Astrocyte (in vitro differentiated cells and primary cell): ENCODE results near the gene NUTF2. TPM values are rescaled to one million over a fixed set of nuclear protein-coding genes. Genes with fewer than 3 reads are reported as not detected.
"Not testable (repeated sequence)": the region's sequence is repeated elsewhere in the genome, so short reads cannot be mapped to it uniquely, and the experiment has no call there.

ENCODE experiments used
- DNase-seq: peaks from one replicate; pipeline ENCODE4 v3.0.0-alpha.2; 2010; ENCODE audit warnings: low read depth
- FAIRE-seq: peaks from 2 replicates; lab custom pipeline; 2011; peaks lifted over from hg19 to GRCh38; lab: Jason Lieb, UNC
- H2AFZ ChIP-seq: 2 replicates; pipeline ENCODE4 v1.6.0; 2012; ENCODE audit warnings: low read depth, low read length, inconsistent platforms
- H3K27ac ChIP-seq: 2 replicates; pipeline ENCODE4 v1.5.1; 2011; ENCODE audit warnings: low read depth, low read length, inconsistent platforms
- H3K27me3 ChIP-seq: 2 replicates; pipeline ENCODE4 v1.6.0; 2011; ENCODE audit warnings: low read length, inconsistent platforms; ENCODE audit not compliant: insufficient read depth
- H3K36me3 ChIP-seq: 2 replicates; pipeline ENCODE4 v1.5.1; 2011; ENCODE audit warnings: low read length, inconsistent platforms; ENCODE audit not compliant: insufficient read depth
- H3K4me1 ChIP-seq: 2 replicates; pipeline ENCODE4 v1.5.1; 2011; ENCODE audit warnings: low read length, inconsistent platforms; ENCODE audit not compliant: insufficient read depth
- H3K4me2 ChIP-seq: 2 replicates; pipeline ENCODE4 v1.6.0; 2012; ENCODE audit warnings: low read length, inconsistent platforms
- H3K4me3 ChIP-seq: 2 replicates; pipeline ENCODE4 v1.5.1; 2011; ENCODE audit warnings: low read depth, mild to moderate bottlenecking, low read length, inconsistent platforms; ENCODE audit not compliant: insufficient read depth
- H3K79me2 ChIP-seq: 2 replicates; pipeline ENCODE4 v1.6.0; 2012; ENCODE audit warnings: mild to moderate bottlenecking, low read length, inconsistent platforms; ENCODE audit not compliant: insufficient read depth
- H3K9ac ChIP-seq: 2 replicates; pipeline ENCODE4 v1.6.0; 2012; ENCODE audit warnings: mild to moderate bottlenecking, low read length, inconsistent platforms
- H3K9me3 ChIP-seq: 2 replicates; pipeline ENCODE4 v1.5.1; 2012; ENCODE audit warnings: low read depth, mild to moderate bottlenecking, low read length, inconsistent platforms; ENCODE audit not compliant: insufficient read depth
- H4K20me1 ChIP-seq: 2 replicates; pipeline ENCODE4 v1.6.0; 2012; ENCODE audit warnings: low read length, inconsistent platforms; ENCODE audit not compliant: insufficient read depth
- H3K27ac Mint-ChIP-seq: one replicate; pipeline ENCODE4 v1.8.0; 2021; ENCODE audit warnings: mild to moderate bottlenecking, mixed read lengths; ENCODE audit not compliant: unreplicated experiment
- H3K27me3 Mint-ChIP-seq: one replicate; pipeline ENCODE4 v1.8.0; 2021; ENCODE audit warnings: low read depth, mixed read lengths; ENCODE audit not compliant: unreplicated experiment
- H3K36me3 Mint-ChIP-seq: one replicate; pipeline ENCODE4 v1.8.0; 2021; ENCODE audit warnings: low read depth, mixed read lengths; ENCODE audit not compliant: unreplicated experiment
- H3K4me1 Mint-ChIP-seq: one replicate; pipeline ENCODE4 v1.8.0; 2021; ENCODE audit warnings: low read depth, mixed read lengths; ENCODE audit not compliant: unreplicated experiment
- H3K4me3 Mint-ChIP-seq: one replicate; pipeline ENCODE4 v1.8.0; 2021; ENCODE audit warnings: mild to moderate bottlenecking, moderate library complexity, mixed read lengths; ENCODE audit not compliant: unreplicated experiment
- H3K9me3 Mint-ChIP-seq: one replicate; pipeline ENCODE4 v1.8.0; 2021; ENCODE audit warnings: mild to moderate bottlenecking, mixed read lengths; ENCODE audit not compliant: unreplicated experiment
- EZH2 ChIP-seq: IDR thresholded peaks from 2 replicates; pipeline ENCODE4 v1.6.1; 2012; ENCODE audit warnings: mild to moderate bottlenecking, low read length, inconsistent platforms; ENCODE audit not compliant: insufficient read depth
- total RNA-seq: library from RNA; stranded (reverse); gene quantifications from 2 replicates; pipeline ENCODE4 v1.2.1, GENCODE V29; 2021
- TF ChIP-seq, protein P1 (sequence below): IDR thresholded peaks from 2 replicates; pipeline ENCODE4 v1.5.1; 2011; ENCODE audit warnings: low read depth, mild to moderate bottlenecking, inconsistent platforms, low read length, moderate library complexity; ENCODE audit not compliant: insufficient read depth

Gene NUTF2
- total RNA-seq, 1 donor from 2014 or later = 224 TPM

DNA sequence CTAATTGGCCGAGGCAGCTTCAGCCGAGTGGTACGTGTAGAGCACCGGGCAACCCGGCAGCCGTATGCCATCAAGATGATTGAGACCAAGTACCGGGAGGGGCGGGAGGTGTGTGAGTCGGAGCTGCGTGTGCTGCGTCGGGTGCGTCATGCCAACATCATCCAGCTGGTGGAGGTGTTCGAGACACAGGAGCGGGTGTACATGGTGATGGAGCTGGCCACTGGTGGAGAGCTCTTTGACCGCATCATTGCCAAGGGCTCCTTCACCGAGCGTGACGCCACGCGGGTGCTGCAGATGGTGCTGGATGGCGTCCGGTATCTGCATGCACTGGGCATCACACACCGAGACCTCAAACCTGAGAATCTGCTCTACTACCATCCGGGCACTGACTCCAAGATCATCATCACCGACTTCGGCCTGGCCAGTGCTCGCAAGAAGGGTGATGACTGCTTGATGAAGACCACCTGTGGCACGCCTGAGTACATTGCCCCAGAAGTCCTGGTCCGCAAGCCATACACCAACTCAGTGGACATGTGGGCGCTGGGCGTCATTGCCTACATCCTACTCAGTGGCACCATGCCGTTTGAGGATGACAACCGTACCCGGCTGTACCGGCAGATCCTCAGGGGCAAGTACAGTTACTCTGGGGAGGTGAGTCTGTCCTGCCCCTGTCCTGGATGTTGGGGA is 62.5 kb downstream of the NUTF2 start:
- Histone ChIP-seq H3K27me3 (no peaks in the 10 kb centered on the region), H3K36me3 (no peaks in the 10 kb centered on the region), H3K9me3 (no peaks in the 10 kb centered on the region), H3K79me2 (peaks cover 3% of the 10 kb centered on the region), H3K4me2 (no peak overlapping the region), H3K9ac (no peak overlapping the region), H2AFZ (no peak overlapping the region), H3K4me1 (no peaks in the 10 kb centered on the region), H3K27ac (no peak overlapping the region), H3K4me3 (no peak overlapping the region), H4K20me1 (peaks cover 20% of the 10 kb centered on the region)
- Mint-ChIP-seq H3K4me1 (peaks cover 7% of the 10 kb centered on the region), H3K27ac (no peak overlapping the region), H3K9me3 (no peaks in the 10 kb centered on the region), H3K36me3 (peaks cover 19% of the 10 kb centered on the region), H3K4me3 (no peak overlapping the region), H3K27me3 (no peaks in the 10 kb centered on the region)
- DNase-seq (no peak), FAIRE-seq (no peak)
- no peak for TF ChIP-seq EZH2
- TF ChIP-seq, protein P1, sequence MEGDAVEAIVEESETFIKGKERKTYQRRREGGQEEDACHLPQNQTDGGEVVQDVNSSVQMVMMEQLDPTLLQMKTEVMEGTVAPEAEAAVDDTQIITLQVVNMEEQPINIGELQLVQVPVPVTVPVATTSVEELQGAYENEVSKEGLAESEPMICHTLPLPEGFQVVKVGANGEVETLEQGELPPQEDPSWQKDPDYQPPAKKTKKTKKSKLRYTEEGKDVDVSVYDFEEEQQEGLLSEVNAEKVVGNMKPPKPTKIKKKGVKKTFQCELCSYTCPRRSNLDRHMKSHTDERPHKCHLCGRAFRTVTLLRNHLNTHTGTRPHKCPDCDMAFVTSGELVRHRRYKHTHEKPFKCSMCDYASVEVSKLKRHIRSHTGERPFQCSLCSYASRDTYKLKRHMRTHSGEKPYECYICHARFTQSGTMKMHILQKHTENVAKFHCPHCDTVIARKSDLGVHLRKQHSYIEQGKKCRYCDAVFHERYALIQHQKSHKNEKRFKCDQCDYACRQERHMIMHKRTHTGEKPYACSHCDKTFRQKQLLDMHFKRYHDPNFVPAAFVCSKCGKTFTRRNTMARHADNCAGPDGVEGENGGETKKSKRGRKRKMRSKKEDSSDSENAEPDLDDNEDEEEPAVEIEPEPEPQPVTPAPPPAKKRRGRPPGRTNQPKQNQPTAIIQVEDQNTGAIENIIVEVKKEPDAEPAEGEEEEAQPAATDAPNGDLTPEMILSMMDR = no peak

DNA sequence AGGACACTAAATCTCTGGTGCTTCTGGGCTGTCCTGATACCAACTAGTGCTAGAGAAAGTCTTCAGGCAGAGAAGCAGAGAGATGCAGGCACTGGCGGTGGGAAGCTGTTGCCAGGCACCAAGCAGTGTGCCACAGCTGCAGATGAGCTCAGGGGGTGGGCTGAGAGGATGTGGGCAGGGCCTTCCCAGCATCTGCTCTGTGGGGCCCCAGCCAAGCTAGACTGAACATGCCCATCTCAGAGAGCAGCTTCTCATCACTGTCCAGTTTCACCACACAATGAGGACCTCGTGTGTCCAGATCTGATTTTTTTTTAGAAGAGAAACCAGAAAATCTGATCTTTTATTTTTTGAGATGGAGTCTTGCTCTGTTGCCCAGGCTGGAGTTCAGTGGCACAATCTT is 63.4 kb downstream of the NUTF2 start:
- H3K4me3 Mint-ChIP-seq = no peak overlapping the region
- no peaks in the 10 kb centered on the region for H3K27me3 Mint-ChIP-seq
- Histone ChIP-seq H3K79me2 (peaks cover 3% of the 10 kb centered on the region), H3K9me3 (no peaks in the 10 kb centered on the region), H3K9ac (no peak overlapping the region), H2AFZ (no peak overlapping the region), H3K27ac (no peak overlapping the region), H3K36me3 (no peaks in the 10 kb centered on the region), H3K4me1 (no peaks in the 10 kb centered on the region), H4K20me1 (peaks cover 24% of the 10 kb centered on the region), H3K27me3 (no peaks in the 10 kb centered on the region), H3K4me2 (no peak overlapping the region), H3K4me3 (no peak overlapping the region)
- FAIRE-seq (no peak), DNase-seq (no peak)
- peak overlapping the region; percentile 34 for H3K27ac Mint-ChIP-seq
- peaks cover 10% of the 10 kb centered on the region for H3K4me1 Mint-ChIP-seq
- no peaks in the 10 kb centered on the region for H3K9me3 Mint-ChIP-seq
- TF ChIP-seq EZH2 = no peak
- TF ChIP-seq, protein P1 = no peak
- peaks cover 19% of the 10 kb centered on the region for H3K36me3 Mint-ChIP-seq

DNA sequence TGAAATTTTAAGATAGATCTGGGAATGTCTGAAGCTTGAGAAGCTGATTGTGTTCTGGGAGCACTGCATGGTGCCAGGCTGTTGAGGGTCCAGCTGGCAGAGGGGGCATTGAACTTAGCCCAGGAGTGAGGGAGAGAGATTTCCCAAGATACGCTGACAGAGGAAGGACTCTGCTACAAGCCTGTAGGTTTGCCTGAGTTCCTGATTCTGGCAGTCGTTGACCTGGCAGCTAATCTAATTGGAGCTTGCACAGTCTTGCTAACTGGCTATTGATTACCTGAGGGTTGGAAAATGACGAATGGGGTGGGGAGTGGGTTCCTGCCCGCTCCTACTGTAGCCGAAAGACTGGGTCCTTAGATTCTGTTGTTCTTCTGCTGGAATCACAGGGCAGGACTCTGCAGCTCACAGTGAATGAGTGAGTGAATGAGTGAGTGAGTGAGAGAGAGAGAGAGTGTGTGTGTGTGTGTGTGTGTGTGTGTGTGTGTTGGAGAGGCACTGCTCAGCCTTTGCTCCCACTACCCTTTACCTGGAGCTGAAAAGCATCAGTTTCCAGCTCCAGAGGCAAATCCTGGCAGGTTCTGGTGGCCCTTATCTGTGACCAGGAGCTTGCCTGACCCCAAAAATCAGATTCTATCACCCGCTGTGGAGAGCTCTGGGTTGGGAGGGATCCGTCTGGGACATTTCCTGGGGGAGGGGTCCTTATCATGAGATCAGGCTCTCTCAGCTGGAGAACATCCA is 68.2 kb downstream of the NUTF2 start:
- no peak overlapping the region for H3K4me2 ChIP-seq
- H3K4me1 Mint-ChIP-seq = peaks cover 30% of the 10 kb centered on the region
- peaks cover 18% of the 10 kb centered on the region for H3K4me1 ChIP-seq
- no peak overlapping the region for H3K27ac Mint-ChIP-seq
- H3K9ac ChIP-seq = no peak overlapping the region
- H2AFZ ChIP-seq = no peak overlapping the region
- H3K36me3 ChIP-seq = no peaks in the 10 kb centered on the region
- H3K79me2 ChIP-seq = peaks cover 31% of the 10 kb centered on the region
- H3K4me3 Mint-ChIP-seq = no peak overlapping the region
- H3K9me3 ChIP-seq = no peaks in the 10 kb centered on the region
- no peak overlapping the region for H3K4me3 ChIP-seq
- no peak for FAIRE-seq
- H3K27ac ChIP-seq = no peak overlapping the region
- no peaks in the 10 kb centered on the region for H3K9me3 Mint-ChIP-seq
- peaks cover 12% of the 10 kb centered on the region for H3K36me3 Mint-ChIP-seq
- DNase-seq = no peak
- TF ChIP-seq, protein P1 = no peak
- no peak for TF ChIP-seq EZH2
- H4K20me1 ChIP-seq = peaks cover 60% of the 10 kb centered on the region
- H3K27me3 ChIP-seq = no peaks in the 10 kb centered on the region
- no peaks in the 10 kb centered on the region for H3K27me3 Mint-ChIP-seq

DNA sequence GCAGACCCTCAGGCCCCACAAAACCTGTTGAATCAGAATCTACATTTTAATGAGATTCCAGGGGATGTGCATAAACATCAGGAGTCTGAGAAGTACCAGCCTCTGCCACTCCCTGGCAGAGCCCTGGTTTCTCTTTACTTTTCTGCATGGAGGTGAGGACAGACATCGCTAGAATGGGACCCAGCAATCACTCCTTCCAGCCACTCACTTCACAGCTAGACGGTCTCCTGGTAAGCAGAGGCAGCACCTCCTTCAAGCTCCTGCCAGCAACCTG is 68.7 kb downstream of the NUTF2 start:
- H3K27me3 ChIP-seq, H2AFZ ChIP-seq, H3K27ac ChIP-seq, H3K4me3 ChIP-seq, H3K4me2 ChIP-seq, H3K27ac Mint-ChIP-seq, H3K9me3 ChIP-seq, H3K27me3 Mint-ChIP-seq, H3K4me3 Mint-ChIP-seq, H3K9ac ChIP-seq, H3K36me3 ChIP-seq, DNase-seq, FAIRE-seq, H3K9me3 Mint-ChIP-seq: not testable (repeated sequence)
- Histone ChIP-seq H3K79me2 (peaks cover 29% of the 10 kb centered on the region), H4K20me1 (peaks cover 64% of the 10 kb centered on the region), H3K4me1 (peaks cover 18% of the 10 kb centered on the region)
- H3K4me1 Mint-ChIP-seq = peaks cover 30% of the 10 kb centered on the region
- H3K36me3 Mint-ChIP-seq = peaks cover 10% of the 10 kb centered on the region
